GM12878 (cell line): ENCODE measurements around the gene AP1B1. TPM values are rescaled to one million over a fixed set of nuclear protein-coding genes. Genes with fewer than 3 reads are reported as not detected.

Experiments
- ATAC-seq: fragments of 200-7000 bp; cut with Tn5 transposase; 3 replicates; pipeline ENCODE4 v1.9.1; 2020; ENCODE audit warnings: mild to moderate bottlenecking, moderate library complexity
- BruUV-seq: library from RNA; stranded (reverse); fragments of 400-500 nt; replicated peaks from 2 replicates; lab custom pipeline; 2021; lab: Mats Ljungman, UMichigan
- CTCF ChIA-PET: fragments of 300-600 bp; sonication (Branson Sonifier 250); formaldehyde crosslinking; extraction: SDS; loops from one replicate; lab custom pipeline; 2021; ENCODE audit warnings: inconsistent platforms; lab: Yijun Ruan, JAX
- POLR2A ChIA-PET: fragments of 350-600 bp; formaldehyde crosslinking; extraction: SDS; loops from one replicate; lab custom pipeline; 2021; ENCODE audit warnings: inconsistent platforms; lab: Charles Lee
- RAD21 ChIA-PET: fragments of 300-600 bp; sonication (Branson Sonifier 250); formaldehyde crosslinking; loops from one replicate; lab custom pipeline; 2023; ENCODE audit warnings: antibody characterized with exemption; ENCODE audit not compliant: unreplicated experiment; lab: Charles Lee
- SMC1A ChIA-PET: fragments of 300-600 bp; sonication (Branson Sonifier 250); formaldehyde crosslinking; loops from one replicate; lab custom pipeline; 2023; ENCODE audit not compliant: unreplicated experiment, uncharacterized antibody; lab: Charles Lee
- DNase-seq: peaks from one replicate; pipeline ENCODE4 v3.0.0-alpha.2; 2011; ENCODE audit warnings: low read depth, low spot score
- FAIRE-seq: peaks from 3 replicates; lab custom pipeline; 2011; peaks lifted over from hg19 to GRCh38; lab: Jason Lieb, UNC
- H2AFZ ChIP-seq: 2 replicates; pipeline ENCODE4 v1.6.0; 2011; ENCODE audit warnings: low read depth, low read length, control low read depth; ENCODE audit not compliant: control insufficient read depth
- H3K27ac ChIP-seq: 2 replicates; pipeline ENCODE4 v1.5.1; 2011; ENCODE audit warnings: control low read depth; ENCODE audit not compliant: control insufficient read depth, insufficient read depth
- H3K27me3 ChIP-seq, 2 experiments: replicated peaks in 1 of 2; 2 replicates each; pipeline versions ENCODE4 v1.6.0 to v1.6.1; 2011; ENCODE audit warnings: low read length in 1 of 2; ENCODE audit not compliant: control insufficient read depth in 2 of 2, insufficient read depth in 2 of 2
- H3K36me3 ChIP-seq, 2 experiments: 2 replicates each; pipeline ENCODE4 v1.5.1; 2011; ENCODE audit warnings: low read length in 1 of 2; ENCODE audit not compliant: control insufficient read depth in 2 of 2, insufficient read depth in 2 of 2
- H3K4me1 ChIP-seq: 2 replicates; pipeline ENCODE4 v1.6.1; 2011; ENCODE audit warnings: mild to moderate bottlenecking, low read length, moderate library complexity, mixed read lengths; ENCODE audit not compliant: control insufficient read depth, insufficient read depth
- H3K4me2 ChIP-seq: 2 replicates; pipeline ENCODE4 v1.6.0; 2011; ENCODE audit warnings: control low read depth; ENCODE audit not compliant: control insufficient read depth, insufficient read depth
- H3K4me3 ChIP-seq: fragments of 200-600 bp; sonication (generic); 2 replicates; pipeline ENCODE4 v1.5.1; 2016
- H3K79me2 ChIP-seq: 2 replicates; pipeline ENCODE4 v1.6.0; 2011; ENCODE audit warnings: low read length; ENCODE audit not compliant: control insufficient read depth, insufficient read depth
- H3K9ac ChIP-seq: 2 replicates; pipeline ENCODE4 v1.8.0; 2011; ENCODE audit warnings: low read length, control low read depth, mixed read lengths; ENCODE audit not compliant: control insufficient read depth, insufficient read depth
- H3K9me3 ChIP-seq: replicated peaks from 3 replicates; pipeline ENCODE4 v1.5.1; 2011; ENCODE audit warnings: mild to moderate bottlenecking, low read length; ENCODE audit not compliant: control insufficient read depth, insufficient read depth
- H4K20me1 ChIP-seq: 2 replicates; pipeline ENCODE4 v1.6.0; 2011; ENCODE audit not compliant: control insufficient read depth, insufficient read depth
- CHD2 ChIP-seq: IDR thresholded peaks from 2 replicates; pipeline ENCODE4 v1.6.1; 2011; ENCODE audit warnings: low read depth, low read length, improper control_type of control experiment, borderline replicate concordance
- E4F1 ChIP-seq: fragments of 450-650 bp; IDR thresholded peaks from 2 replicates; pipeline ENCODE4 v1.6.1; 2018; ENCODE audit warnings: borderline replicate concordance, mild to moderate bottlenecking; ENCODE audit not compliant: partially characterized antibody
- IKZF2 ChIP-seq, 2 experiments: fragments of 450-650 bp; IDR thresholded peaks; 2 replicates each; pipeline ENCODE4 v1.6.1; 2017; ENCODE audit warnings: mild to moderate bottlenecking in 2 of 2, moderate library complexity in 2 of 2
- IRF4 ChIP-seq: IDR thresholded peaks from 2 replicates; pipeline ENCODE4 v1.6.1; 2011; ENCODE audit warnings: low read depth, low read length
- NR2F1 ChIP-seq: fragments of 450-650 bp; conservative IDR thresholded peaks from 2 replicates; pipeline ENCODE4 v1.6.1; 2017; ENCODE audit warnings: mild to moderate bottlenecking
- POU2F2 ChIP-seq: IDR thresholded peaks from 3 replicates; pipeline ENCODE4 v1.6.1; 2011; ENCODE audit warnings: low read depth, mild to moderate bottlenecking, low read length, borderline replicate concordance
- RAD21 ChIP-seq: IDR thresholded peaks from 2 replicates; pipeline ENCODE4 v1.6.1; 2011; ENCODE audit warnings: mild to moderate bottlenecking, low read depth, low read length, moderate library complexity; ENCODE audit not compliant: insufficient read depth
- RAD51 ChIP-seq: fragments of 450-650 bp; IDR thresholded peaks from 2 replicates; pipeline ENCODE4 v1.6.1; 2016; ENCODE audit warnings: moderate library complexity, mild to moderate bottlenecking, inconsistent platforms
- SMAD1 ChIP-seq: fragments of 450-650 bp; IDR thresholded peaks from 2 replicates; pipeline ENCODE4 v1.6.1; 2018; ENCODE audit warnings: mild to moderate bottlenecking, low read depth; ENCODE audit not compliant: partially characterized antibody
- SMARCA5 ChIP-seq: fragments of 450-650 bp; IDR thresholded peaks from 2 replicates; pipeline ENCODE4 v1.6.1; 2017; ENCODE audit warnings: mild to moderate bottlenecking
- SPI1 ChIP-seq: IDR thresholded peaks from 2 replicates; pipeline ENCODE4 v1.6.1; 2011; ENCODE audit warnings: low read depth, mild to moderate bottlenecking, low read length, moderate library complexity, borderline replicate concordance; ENCODE audit not compliant: insufficient read depth
- TAF1 ChIP-seq: IDR thresholded peaks from 2 replicates; pipeline ENCODE4 v1.6.1; 2011; ENCODE audit warnings: mild to moderate bottlenecking, low read depth, low read length, borderline replicate concordance
- ZNF217 ChIP-seq: fragments of 450-650 bp; IDR thresholded peaks from 2 replicates; pipeline ENCODE4 v1.6.1; 2017; ENCODE audit warnings: antibody characterized with exemption, mild to moderate bottlenecking
- ZNF24 ChIP-seq: fragments of 450-650 bp; IDR thresholded peaks from 2 replicates; pipeline ENCODE4 v1.6.1; 2017; ENCODE audit warnings: antibody characterized with exemption, mild to moderate bottlenecking
- ZNF274 ChIP-seq: IDR thresholded peaks from one replicate; pipeline ENCODE4 v1.8.0; 2011; ENCODE audit not compliant: insufficient read length, insufficient read depth
- WGBS: methylation state at CpG from one replicate; pipeline ENCODE4 v1.1.6; 2016; ENCODE audit warnings: low lambda C conversion rate; ENCODE audit not compliant: insufficient replicate concordance, insufficient coverage; ENCODE audit errors: missing lambda C conversion rate; 5-methylcytosine and 5-hydroxymethylcytosine counted together
- in situ Hi-C: fragments of 300-500 bp; cut with MboI; formaldehyde crosslinking; loops from 9 replicates; pipeline ENCODE4 v1.14.3; 2018; ENCODE audit warnings: mixed read lengths
- intact Hi-C: fragments of 100-400 bp; cut with micrococcal nuclease; formaldehyde crosslinking; loops from one replicate; pipeline ENCODE4 v1.14.2; 2022; ENCODE audit not compliant: unreplicated experiment
- polyA plus RNA-seq, 11 experiments: library from polyadenylated mRNA; depleted of rRNA in 4 of 11; unstranded in 6 of 11; stranded (reverse) in 5 of 11; fragments of >200 nt; fragmentation: Nextera tagmentation in 4 of 11; fragmentation: Illumina TruSeq in 1 of 11; extraction: Ambion mirVana in 4 of 11; extraction: Trizol in 1 of 11; gene quantifications; 1 replicate in 1 of 11; 2 replicates in 10 of 11; pipeline versions ENCODE4 v1.2.1 to v1.2.3, GENCODE V29; 2011 to 2016; ENCODE audit warnings: inconsistent platforms in 2 of 11, missing spikeins in 2 of 11, low read depth in 1 of 11
- total RNA-seq, 4 experiments: library from RNA; depleted of rRNA in 3 of 4; stranded (reverse); fragments of >200 nt in 3 of 4; fragmentation: Illumina TruSeq in 1 of 4; extraction: Trizol in 1 of 4; gene quantifications; 2 replicates each; pipeline versions ENCODE4 v1.2.1 to v1.2.3, GENCODE V29; 2013 to 2021
- TF ChIP-seq, protein P1 (sequence below): fragments of 150-350 bp; IDR thresholded peaks from 2 replicates; pipeline ENCODE4 v1.6.1; 2016; ENCODE audit warnings: low read depth, low read length

The AP1B1 gene
- total and polyA plus RNA-seq, 10 of the 15 experiments (the other 5 are each of a cell fraction or from before 2014, with no cell fraction given), result 2.1 to 98.6 (median 57.8) TPM

DNA sequence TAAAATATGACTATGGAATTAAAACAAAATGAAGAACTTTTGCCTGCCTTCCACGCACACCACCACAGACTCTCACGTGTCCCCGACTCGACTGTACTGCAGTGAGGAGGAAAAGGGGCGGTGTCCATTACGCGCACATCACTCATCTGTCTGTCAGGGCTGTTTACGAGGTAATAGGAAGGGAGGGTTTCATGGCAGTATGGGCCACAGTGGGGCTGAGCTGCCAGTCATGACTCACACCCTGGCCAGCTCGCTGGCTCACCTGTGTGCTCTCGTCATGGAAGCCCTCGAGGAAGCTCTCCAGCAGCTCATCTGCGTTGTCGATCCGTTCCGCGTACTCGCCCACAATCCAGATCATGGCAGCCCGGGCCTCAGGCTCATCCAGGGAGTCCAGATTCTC, 39.4 kb downstream of the AP1B1 start (continued):
- TF ChIP-seq, protein P1, sequence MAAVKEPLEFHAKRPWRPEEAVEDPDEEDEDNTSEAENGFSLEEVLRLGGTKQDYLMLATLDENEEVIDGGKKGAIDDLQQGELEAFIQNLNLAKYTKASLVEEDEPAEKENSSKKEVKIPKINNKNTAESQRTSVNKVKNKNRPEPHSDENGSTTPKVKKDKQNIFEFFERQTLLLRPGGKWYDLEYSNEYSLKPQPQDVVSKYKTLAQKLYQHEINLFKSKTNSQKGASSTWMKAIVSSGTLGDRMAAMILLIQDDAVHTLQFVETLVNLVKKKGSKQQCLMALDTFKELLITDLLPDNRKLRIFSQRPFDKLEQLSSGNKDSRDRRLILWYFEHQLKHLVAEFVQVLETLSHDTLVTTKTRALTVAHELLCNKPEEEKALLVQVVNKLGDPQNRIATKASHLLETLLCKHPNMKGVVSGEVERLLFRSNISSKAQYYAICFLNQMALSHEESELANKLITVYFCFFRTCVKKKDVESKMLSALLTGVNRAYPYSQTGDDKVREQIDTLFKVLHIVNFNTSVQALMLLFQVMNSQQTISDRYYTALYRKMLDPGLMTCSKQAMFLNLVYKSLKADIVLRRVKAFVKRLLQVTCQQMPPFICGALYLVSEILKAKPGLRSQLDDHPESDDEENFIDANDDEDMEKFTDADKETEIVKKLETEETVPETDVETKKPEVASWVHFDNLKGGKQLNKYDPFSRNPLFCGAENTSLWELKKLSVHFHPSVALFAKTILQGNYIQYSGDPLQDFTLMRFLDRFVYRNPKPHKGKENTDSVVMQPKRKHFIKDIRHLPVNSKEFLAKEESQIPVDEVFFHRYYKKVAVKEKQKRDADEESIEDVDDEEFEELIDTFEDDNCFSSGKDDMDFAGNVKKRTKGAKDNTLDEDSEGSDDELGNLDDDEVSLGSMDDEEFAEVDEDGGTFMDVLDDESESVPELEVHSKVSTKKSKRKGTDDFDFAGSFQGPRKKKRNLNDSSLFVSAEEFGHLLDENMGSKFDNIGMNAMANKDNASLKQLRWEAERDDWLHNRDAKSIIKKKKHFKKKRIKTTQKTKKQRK, result no peak
- no peak for TF ChIP-seq ZNF24

- 51% methylated on average over 2 of the region's 2 CpGs for WGBS
- CTCF ChIA-PET, result interaction anchor here (0.6 kb wide), 1 partner anchor 370 kb away, joined by 3 read pairs; no protein-coding TSS in a partner anchor
- no peak overlapping the region for H3K4me2 ChIP-seq
Observed at GRCh38 chr22:29348041-29348440, 40.3 kb downstream of the AP1B1 start.

More at GRCh38 chr22:29348041-29348440, 40.3 kb downstream of the AP1B1 start:
- BruUV-seq, result TSS peak; percentile 34
- ChIA-PET POLR2A (no interaction called here), SMC1A (no interaction called here), RAD21 (no interaction called here)
- Histone ChIP-seq H3K79me2 (no peaks in the 10 kb centered on the region), H3K27me3 (no peaks in the 10 kb centered on the region), H3K36me3 (peaks cover 27 to 47% of the 10 kb centered on the region in 2 experiments), H3K4me3 (no peak overlapping the region), H3K9me3 (no peaks in the 10 kb centered on the region), H2AFZ (no peak overlapping the region), H4K20me1 (no peaks in the 10 kb centered on the region; the same call in 1 of the 2 replicates), H3K4me1 (no peaks in the 10 kb centered on the region), H3K27ac (no peak overlapping the region), H3K9ac (no peak overlapping the region)
- no peak for DNase-seq
- FAIRE-seq, result no peak
- in situ Hi-C loops, result no loop called here
- TF ChIP-seq E4F1 (no peak), NR2F1 (no peak), RAD51 (no peak), IKZF2 (IDR thresholded peaks at IDR 0.05) (no peak), SMAD1 (no peak), RAD21 (no peak), CHD2 (no peak), SPI1 (no peak), ZNF217 (no peak), IRF4 (no peak), SMARCA5 (no peak), TAF1 (no peak), POU2F2 (no peak), ZNF274 (no peak)
- intact Hi-C loops, result no loop called here
- no peak for ATAC-seq
